ENCODE data around the gene CCM2.

The CCM2 gene

GRCh38 chr7:45003789-45004188, 3.8 kb downstream of the CCM2 start:
- H3K36me3 ChIP-seq (ENCODE audit: insufficient read depth), result 0 out of 2 replicates have a peak, but pooled peaks cover 6% of the 10 kb centered on the region
- H3K27ac ChIP-seq, result no peak overlapping the region
- no peak for TF ChIP-seq CTCF (conservative IDR thresholded peaks at IDR 0.05; ENCODE audit: low read depth, low read length)
- H2AFZ ChIP-seq (ENCODE audit: low read depth), result no peak overlapping the region
- peaks cover 72% of the 10 kb centered on the region for H3K4me1 ChIP-seq (ENCODE audit: low read depth, poor library complexity, severe bottlenecking)
- H4K20me1 ChIP-seq (ENCODE audit: insufficient read depth), result peaks cover 3% of the 10 kb centered on the region; the same call in 1 of the 2 replicates
- 0 out of 2 replicates have a peak overlapping the region, but pooled peaks have one; percentile 18 for H3K4me2 ChIP-seq
- H3K4me3 ChIP-seq (IDR thresholded peaks at IDR 0.05; ENCODE audit: insufficient read depth, low read depth, low read length), result no peak overlapping the region
- no peaks in the 10 kb centered on the region for H3K27me3 ChIP-seq (ENCODE audit: insufficient read depth, low read depth)
- H3K9ac ChIP-seq, result no peak overlapping the region
- peaks cover 64% of the 10 kb centered on the region for H3K79me2 ChIP-seq (ENCODE audit: insufficient read depth, low read depth)

- Histone ChIP-seq H3K4me2 (peak overlapping the region; percentile 53), H3K4me3 (IDR thresholded peaks at IDR 0.05; ENCODE audit: insufficient read depth, low read depth, low read length) (no peak overlapping the region), H3K79me2 (ENCODE audit: insufficient read depth, low read depth) (peaks cover 86% of the 10 kb centered on the region), H2AFZ (ENCODE audit: low read depth) (no peak overlapping the region), H3K27me3 (ENCODE audit: insufficient read depth, low read depth) (no peaks in the 10 kb centered on the region), H3K4me1 (ENCODE audit: low read depth, poor library complexity, severe bottlenecking) (peaks cover 60% of the 10 kb centered on the region), H3K27ac (peak overlapping the region; percentile 3; the same call in 1 of the 2 replicates), H3K36me3 (ENCODE audit: insufficient read depth) (0 out of 2 replicates have a peak, but pooled peaks cover 6% of the 10 kb centered on the region), H4K20me1 (ENCODE audit: insufficient read depth) (peaks cover 6% of the 10 kb centered on the region; the same call in 1 of the 2 replicates), H3K9ac (no peak overlapping the region)
- no peak for TF ChIP-seq CTCF (conservative IDR thresholded peaks at IDR 0.05; ENCODE audit: low read depth, low read length)
These were observed 7.1 kb downstream of the CCM2 start for GRCh38 chr7:45007106-45007505.

- Histone ChIP-seq H3K27ac (peak overlapping the region; percentile 3; the same call in 1 of the 2 replicates), H3K9ac (no peak overlapping the region), H3K4me2 (peak overlapping the region; percentile 53), H3K79me2 (ENCODE audit: insufficient read depth, low read depth) (peaks cover 86% of the 10 kb centered on the region), H3K27me3 (ENCODE audit: insufficient read depth, low read depth) (no peaks in the 10 kb centered on the region), H4K20me1 (ENCODE audit: insufficient read depth) (peaks cover 6% of the 10 kb centered on the region; the same call in 1 of the 2 replicates), H3K36me3 (ENCODE audit: insufficient read depth) (peaks cover 1% of the 10 kb centered on the region; the same call in 1 of the 2 replicates), H3K4me1 (ENCODE audit: low read depth, poor library complexity, severe bottlenecking) (peaks cover 54% of the 10 kb centered on the region), H2AFZ (ENCODE audit: low read depth) (no peak overlapping the region), H3K4me3 (IDR thresholded peaks at IDR 0.05; ENCODE audit: insufficient read depth, low read depth, low read length) (no peak overlapping the region)
- no peak for TF ChIP-seq CTCF (conservative IDR thresholded peaks at IDR 0.05; ENCODE audit: low read depth, low read length)
These were observed 7.7 kb downstream of the CCM2 start for GRCh38 chr7:45007571-45008328.

GRCh38 chr7:45013465-45013967, 13.5 kb downstream of the CCM2 start:
- Histone ChIP-seq H3K27ac (no peak overlapping the region), H4K20me1 (ENCODE audit: insufficient read depth) (0 out of 2 replicates have a peak, but pooled peaks cover 3% of the 10 kb centered on the region), H3K4me1 (ENCODE audit: low read depth, poor library complexity, severe bottlenecking) (no peaks in the 10 kb centered on the region), H3K79me2 (ENCODE audit: insufficient read depth, low read depth) (peaks cover 90% of the 10 kb centered on the region), H3K9ac (no peak overlapping the region), H3K27me3 (ENCODE audit: insufficient read depth, low read depth) (no peaks in the 10 kb centered on the region), H3K36me3 (ENCODE audit: insufficient read depth) (no peaks in the 10 kb centered on the region; the same call in 1 of the 2 replicates), H3K4me3 (IDR thresholded peaks at IDR 0.05; ENCODE audit: insufficient read depth, low read depth, low read length) (no peak overlapping the region), H2AFZ (ENCODE audit: low read depth) (no peak overlapping the region), H3K4me2 (no peak overlapping the region)
- TF ChIP-seq CTCF (conservative IDR thresholded peaks at IDR 0.05; ENCODE audit: low read depth, low read length), result no peak

Data from KMS-11 (cell line).